GM21576 (cell line): ENCODE measurements around the gene SLC26A8.
"Not testable (repeated sequence)": the region's sequence is repeated elsewhere in the genome, so short reads cannot be mapped to it uniquely, and the experiment has no call there.

Experiments
- ATAC-seq: cut with Tn5 transposase; IDR thresholded peaks from one replicate; pipeline ENCODE4 v1.9.1; 2021; ENCODE audit warnings: mild to moderate bottlenecking, moderate library complexity; ENCODE audit not compliant: unreplicated experiment

SLC26A8 gene

GRCh38 chr6:35919085-35919826 is 105.2 kb downstream of the SLC26A8 start:
- ATAC-seq = no peak

DNA sequence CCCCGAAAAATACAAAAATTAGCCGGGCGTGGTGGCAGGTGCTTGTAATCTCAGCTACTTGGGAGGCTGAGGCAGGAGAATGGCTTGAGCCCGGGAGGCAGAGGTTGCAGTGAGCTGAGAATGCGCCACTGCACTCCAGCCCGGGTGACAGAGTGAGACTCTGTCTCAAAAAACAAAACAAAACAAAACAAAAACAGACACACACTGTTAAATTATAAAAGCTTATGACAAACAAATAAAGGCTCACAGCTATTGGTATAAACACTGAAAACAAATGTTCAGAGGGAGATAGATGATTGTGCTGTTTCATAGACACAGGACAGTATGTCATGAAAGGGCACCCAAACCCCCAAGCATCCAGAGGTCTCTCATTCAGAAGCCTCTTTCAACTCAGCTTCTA is 107.5 kb downstream of the SLC26A8 start:
- not testable (repeated sequence) for ATAC-seq

DNA sequence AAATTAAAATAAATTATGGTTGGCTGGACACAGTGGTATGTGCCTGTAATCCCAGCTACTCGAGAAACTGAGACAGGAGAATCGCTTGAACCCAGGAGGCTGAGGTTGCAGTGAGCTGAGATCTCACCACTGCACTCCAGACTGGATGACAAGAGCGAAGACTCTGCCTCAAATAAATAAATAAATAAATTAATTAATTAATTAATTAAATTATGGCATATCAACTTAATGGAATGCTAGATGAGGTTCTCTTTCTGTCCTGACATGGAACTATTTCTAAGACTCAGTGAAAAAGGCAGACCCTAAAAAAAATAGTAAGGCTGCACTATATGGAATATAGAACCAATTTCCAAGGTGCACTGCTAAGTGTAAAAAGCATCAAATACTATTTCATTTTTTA is 108.4 kb downstream of the SLC26A8 start:
- ATAC-seq = no peak

DNA sequence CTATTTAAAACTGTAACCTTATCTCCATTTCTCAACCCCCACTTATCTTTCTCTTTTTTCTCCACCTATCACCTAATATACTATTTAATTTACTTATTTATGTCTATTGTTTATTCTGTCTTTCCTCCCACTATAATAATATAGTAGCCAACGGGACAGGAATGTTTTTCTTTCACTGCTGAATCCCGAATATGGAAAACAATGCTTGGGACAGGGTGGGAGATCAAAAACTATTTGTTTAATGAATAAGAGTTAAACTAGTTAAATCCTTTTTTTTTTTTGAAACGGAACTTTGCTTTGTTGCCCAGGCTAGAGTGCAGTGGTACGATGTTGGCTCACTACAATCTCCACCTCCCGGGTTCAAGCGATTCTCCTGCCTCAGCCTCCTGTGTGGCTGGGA is 109.9 kb downstream of the SLC26A8 start:
- ATAC-seq = no peak

- ATAC-seq = no peak
Observed at GRCh38 chr6:35911871-35912653, 112.4 kb downstream of the SLC26A8 start.

DNA sequence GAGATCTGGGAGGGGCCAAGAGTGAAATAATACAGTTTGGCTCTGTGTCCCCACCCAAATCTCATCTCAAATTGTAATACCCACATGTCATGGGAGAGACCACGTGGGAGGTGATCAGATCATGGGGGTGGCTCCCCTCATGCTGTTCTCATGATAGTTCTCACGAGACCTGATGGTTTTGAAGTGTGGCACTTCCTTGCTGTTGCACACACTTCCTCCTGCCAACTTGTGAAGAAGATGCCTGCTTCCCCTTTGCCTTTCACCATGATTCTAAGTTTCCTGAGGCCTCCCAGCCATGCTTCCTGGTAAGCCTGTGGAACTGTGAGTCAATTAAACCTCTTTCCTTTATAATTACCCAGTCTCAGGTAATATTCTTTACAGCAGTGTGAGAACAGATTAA is 114.9 kb downstream of the SLC26A8 start:
- not testable (repeated sequence) for ATAC-seq

DNA sequence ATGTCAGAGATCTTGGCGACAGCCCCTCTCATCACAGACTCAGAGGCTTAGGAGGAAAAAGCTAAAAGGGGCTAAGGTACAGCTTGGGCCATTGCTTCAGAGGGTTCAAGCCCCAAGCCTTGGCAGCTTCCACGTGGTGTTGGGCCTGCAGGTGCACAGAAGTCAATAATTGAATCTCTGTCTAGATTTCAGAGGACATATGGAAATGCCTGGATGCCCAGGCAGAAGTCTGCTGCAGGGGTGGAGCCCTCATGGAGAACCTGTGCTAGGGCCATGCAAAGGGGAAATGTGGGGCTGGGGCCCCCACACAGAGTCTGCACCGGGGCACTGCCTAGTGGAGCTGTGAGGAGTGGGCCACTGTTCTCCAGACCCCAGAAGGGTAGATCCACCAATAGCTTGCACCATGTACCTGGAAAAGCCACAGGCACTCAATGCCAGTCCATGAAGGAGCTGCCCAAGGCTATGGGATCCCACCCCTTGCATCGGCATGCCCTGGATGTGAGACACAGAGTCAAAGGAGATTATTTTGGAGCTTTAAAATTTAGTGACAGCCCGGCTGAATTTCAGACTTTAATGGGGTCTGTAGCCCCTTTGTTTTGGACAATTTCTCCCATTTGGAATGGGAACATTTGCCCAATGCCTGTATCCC is 115.6 kb downstream of the SLC26A8 start:
- not testable (repeated sequence) for ATAC-seq

DNA sequence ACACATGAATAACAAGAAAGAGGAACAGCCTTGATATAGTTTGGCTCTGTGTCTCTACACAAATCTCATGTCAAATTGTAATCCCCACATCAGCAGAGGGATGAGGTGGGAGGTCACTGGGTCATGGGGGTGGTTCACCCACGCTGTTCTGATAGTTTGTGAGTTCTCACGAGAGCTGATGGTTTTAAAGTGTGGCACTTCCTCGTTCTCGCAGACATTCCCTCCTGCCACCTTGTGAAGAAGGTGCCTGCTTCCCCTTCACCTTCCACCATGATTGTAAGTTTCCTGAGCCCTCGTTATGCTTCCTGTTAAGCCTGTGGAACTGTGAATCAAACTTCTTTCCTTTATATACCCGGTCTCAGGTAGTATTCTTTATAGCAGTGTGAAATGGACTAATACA is 116.7 kb downstream of the SLC26A8 start:
- ATAC-seq = no peak

DNA sequence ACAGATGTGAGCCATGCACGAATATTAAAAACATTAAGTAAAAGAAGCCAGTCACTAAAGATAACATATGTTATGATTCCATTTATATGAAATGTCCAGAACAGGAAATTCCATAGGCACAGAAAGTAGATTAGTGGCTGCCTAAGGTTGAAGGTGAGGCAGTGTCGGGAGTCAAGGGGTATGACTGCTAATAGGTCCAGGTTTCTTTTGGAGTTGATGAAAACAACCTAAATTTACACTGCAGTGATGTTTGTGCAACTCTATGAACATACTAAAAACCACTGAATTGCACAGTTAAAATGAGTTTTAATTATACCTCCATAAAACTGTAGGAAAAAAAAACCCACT is 118.0 kb downstream of the SLC26A8 start:
- no peak for ATAC-seq

DNA sequence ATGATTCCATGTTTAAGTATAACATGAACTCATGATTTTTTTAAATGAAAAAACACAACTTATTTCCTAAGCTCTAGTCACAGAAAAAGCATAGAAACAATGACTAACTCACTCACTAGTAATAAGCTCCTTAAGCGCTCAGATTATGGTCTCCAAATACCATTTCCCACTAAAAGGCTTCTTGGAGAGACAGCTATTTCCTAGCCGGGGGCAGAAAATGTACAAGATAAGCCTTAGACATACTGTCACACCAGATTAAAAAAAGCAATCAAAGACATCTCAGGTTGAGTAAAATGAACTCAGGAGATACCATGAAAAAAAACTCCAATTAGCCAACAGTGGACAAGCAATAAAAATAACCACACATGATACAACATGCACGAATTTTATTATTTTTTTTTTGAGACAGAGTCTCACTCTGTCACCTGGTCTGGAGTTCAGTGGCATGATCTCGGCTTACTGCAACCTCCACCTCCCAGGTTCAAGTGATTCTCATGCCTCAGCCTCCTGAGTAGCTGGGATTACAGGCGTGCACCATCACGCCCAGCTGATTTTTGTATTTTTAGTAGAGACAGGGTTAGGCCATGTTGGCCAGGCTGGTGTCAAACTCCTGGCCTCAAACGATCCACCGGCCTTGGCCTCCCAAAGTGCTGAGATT is 118.5 kb downstream of the SLC26A8 start:
- ATAC-seq = no peak

DNA sequence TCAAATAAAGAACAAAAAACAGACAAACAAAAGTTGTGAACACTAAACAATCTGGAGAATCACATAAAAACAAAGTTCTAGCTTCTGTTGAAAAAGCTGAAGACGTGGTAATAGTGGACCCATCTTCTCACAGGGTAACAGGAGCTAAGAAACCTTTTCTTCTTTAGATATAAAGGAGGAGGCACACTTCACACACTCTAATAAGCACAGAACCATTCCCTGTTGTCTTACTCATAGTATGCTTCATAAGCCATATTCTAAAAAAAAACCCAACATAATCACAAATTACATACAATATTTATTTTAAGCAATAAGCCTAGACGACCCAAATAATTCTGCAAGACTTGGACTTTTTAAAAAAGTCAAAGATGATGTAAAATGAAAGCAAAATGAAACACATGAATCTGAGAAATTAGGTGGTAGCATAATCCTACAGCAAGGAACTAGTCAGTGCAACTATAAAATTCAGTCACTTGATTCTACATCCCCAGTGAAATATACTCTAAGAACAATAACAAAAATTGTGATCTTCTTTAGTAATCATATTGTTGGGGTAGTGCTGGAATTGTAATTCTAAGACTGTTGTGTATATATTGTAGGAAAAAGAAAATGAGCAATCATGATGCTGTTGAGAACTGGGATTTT is 119.2 kb downstream of the SLC26A8 start:
- no peak for ATAC-seq

DNA sequence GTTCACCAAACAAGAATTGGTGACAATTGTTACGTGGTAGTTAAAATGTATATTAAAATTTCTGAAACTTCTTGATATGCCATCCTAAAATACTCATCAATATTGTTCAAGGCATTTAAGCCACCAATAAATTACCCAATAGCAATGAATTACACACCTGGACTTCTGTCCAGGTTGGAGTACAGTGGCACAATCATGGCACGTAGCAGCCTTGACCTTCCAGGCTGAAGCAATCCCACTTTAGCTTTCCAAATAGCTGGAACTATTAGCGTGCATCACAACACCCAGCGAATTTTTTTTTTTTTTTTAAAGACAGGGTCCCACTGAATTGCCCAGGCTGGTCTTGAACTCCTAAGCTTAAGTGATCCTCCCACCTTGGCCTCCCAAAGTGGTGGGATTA is 120.8 kb downstream of the SLC26A8 start:
- no peak for ATAC-seq

GRCh38 chr6:35900448-35900847 is 124.0 kb downstream of the SLC26A8 start:
- ATAC-seq = no peak

- ATAC-seq = no peak
Observed at GRCh38 chr6:35898003-35898402, 126.4 kb downstream of the SLC26A8 start.

- no peak for ATAC-seq
Observed at GRCh38 chr6:35897486-35897885, 127.0 kb downstream of the SLC26A8 start.

DNA sequence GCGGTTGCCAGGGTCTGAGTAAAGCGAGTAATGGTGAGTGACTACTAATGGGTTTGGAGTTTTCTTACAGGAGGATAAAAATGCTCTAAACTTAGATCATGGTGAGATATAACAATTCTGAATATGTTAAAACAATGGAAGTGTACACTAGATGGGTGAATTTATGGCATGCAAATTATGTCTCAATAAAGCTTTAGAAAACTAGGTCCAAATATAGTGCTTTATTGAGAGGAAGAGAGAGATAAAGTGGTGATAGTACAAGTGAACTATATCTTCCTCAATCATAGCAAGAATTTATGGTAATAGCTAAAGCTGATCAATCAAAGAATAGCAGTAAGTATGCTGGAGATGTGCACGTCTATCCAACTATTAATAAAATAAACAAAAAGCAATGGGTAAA is 127.4 kb downstream of the SLC26A8 start:
- ATAC-seq = no peak

DNA sequence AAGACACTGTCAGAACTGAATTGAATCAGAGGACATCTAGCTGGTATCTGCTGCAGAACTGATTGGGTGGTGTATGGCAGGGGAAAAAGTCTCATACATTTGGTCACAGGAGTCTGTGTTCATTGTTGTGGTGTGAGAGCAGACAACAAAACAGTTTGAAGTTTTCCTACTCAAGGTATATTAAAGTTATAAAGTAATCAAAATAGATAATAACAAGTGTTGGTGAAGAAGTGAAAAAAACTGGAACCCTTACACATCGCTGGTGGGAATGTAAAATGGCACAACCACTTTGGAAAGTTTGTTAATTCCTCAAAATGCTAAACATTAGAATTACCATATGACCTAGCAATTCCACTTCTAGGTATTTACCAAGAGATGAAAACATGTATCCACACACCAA is 128.2 kb downstream of the SLC26A8 start:
- ATAC-seq = no peak

- ATAC-seq = no peak
Observed at GRCh38 chr6:35895560-35895959, 128.9 kb downstream of the SLC26A8 start.

DNA sequence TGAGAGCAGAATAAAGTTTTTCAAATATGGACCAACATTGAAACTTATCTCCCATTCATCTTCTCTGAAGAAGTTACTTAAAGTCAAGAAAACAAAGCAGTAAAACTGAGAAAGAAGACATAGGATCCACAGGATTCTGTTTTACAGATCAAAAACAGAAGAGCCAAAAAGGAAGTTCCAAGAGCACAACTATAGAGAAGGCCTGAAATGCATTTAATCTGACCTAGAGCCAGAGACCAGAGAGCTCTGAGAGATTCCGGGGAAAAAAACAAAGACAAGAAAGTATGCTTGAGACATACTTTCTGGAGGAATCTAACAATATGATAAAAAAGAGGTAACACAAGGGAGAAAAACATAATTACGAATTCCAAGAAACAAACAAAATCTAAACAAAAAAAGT is 129.7 kb downstream of the SLC26A8 start:
- ATAC-seq = no peak
